ENCODE measurements around the gene PWWP3B.
"Not testable (repeated sequence)": the region's sequence is repeated elsewhere in the genome, so short reads cannot be mapped to it uniquely, and the experiment has no call there.

The PWWP3B gene

GRCh38 chrX:106168107-106168506 is at the start of gene PWWP3B:
TSS of gene PWWP3B (plus strand) at chrX:106168305. CDS start at chrX:106205433, 37,128 bp downstream.
- no peak for DNase-seq

GRCh38 chrX:106139048-106139447 is 29.1 kb upstream of the PWWP3B start:
- no peak for DNase-seq

DNA sequence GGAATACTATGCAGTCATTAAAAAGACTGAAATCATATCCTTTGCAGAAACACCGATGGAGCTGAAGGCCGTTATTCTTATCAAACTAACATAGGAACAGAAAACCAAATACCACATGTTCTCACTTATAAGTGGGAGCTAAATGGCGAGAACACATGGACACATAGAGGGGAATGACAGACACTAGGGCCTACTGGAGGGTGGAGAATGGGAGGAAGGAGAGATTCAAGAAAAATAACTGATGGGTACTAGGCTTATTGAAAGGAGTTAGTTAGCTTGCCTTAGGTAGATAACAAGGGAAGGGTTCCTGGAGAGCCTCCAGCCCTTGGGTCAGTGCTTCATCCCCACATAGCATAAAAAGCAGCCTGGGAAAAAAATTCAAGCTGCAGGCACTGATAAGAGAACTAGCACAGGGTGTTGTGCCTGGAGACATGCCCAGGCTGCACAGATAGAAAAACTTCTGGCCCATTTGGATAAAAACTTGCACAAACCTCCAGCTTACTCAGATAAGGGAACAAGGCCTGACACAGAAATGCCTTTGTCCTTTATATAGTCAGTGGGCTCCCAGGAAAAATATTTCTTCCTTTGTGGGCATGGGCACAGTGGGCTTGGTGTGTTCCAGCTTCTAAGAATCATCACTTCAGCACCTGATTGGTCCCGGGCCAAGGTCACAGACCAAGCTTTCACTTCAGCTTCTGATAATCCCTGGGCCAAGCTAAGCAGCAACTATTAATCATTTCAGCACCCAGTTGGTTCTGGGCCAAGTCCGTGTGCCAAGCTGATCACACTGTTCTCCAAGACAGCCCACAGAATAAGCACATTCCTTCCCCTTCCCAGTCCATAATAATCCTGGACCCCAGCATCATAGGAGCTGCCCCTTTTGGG is 23.1 kb upstream of the PWWP3B start:
- DNase-seq: no peak

- DNase-seq: no peak
Observed at GRCh38 chrX:106150701-106151100, 17.4 kb upstream of the PWWP3B start.

DNA sequence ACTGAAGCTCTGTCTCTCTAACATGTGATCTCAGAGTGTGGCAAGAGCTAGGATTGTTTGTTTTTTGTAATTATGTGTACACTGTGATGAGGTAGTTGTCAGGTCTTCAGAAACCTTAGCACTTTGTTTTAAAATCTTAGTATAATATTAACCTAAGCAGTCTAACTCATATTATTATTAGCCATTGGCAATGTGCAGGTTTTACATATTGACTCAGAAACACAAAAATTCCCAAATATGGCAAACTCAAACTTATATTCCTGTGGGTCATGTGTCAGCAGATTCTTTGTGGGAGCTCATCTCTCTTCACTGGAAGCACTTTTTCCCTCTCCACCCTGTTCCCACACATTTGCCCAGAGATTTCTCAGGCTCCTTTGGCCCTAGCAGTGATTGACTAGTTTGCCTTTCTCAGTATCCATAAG is 8.2 kb upstream of the PWWP3B start:
- DNase-seq: no peak

DNA sequence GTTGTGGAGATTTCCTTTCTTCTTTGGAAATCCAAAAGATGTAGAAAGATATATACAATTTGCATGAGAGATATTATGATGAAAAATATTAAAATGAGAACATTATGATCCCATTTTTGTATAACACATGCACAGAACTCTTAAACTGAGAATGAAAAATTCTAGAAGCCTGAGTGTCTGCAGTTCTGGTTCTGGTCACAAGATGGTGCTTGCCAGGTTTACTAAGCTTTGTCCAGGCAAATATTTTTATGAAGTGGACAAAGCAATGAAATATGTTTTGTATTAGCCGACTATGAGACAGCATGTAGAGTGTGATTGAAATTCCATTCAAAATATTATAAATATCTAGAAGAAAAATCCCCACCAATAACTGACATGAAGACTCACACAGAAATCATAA is 2.2 kb downstream of the PWWP3B start:
- DNase-seq: no peak

DNA sequence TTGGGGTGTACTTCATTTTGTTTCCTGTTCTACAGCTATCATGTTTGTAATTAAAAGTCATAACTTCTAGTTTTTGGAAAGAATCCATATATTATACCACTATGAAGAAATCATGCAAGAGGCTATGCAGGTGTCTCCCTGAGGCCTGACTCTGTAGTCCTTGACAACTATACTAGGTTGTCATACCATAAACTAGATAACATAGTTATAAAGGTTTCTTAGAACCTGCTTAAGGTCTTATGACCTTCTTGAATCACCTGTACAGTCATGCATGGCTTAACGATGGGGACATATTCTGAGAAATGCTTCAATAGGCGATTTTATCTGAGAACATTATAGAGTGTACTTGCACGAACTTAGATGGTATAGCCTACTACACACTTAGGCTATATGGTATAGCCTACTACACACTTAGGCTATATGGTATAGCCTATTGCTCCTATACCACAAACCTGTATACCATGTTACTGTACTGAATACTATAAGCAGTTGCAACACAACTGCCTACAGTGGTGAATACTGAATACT is 3.3 kb downstream of the PWWP3B start:
- DNase-seq: no peak

- no peak for DNase-seq
Observed at GRCh38 chrX:106177106-106177981, 9.2 kb downstream of the PWWP3B start.

GRCh38 chrX:106177982-106178321 is 9.8 kb downstream of the PWWP3B start:
- no peak for DNase-seq

DNA sequence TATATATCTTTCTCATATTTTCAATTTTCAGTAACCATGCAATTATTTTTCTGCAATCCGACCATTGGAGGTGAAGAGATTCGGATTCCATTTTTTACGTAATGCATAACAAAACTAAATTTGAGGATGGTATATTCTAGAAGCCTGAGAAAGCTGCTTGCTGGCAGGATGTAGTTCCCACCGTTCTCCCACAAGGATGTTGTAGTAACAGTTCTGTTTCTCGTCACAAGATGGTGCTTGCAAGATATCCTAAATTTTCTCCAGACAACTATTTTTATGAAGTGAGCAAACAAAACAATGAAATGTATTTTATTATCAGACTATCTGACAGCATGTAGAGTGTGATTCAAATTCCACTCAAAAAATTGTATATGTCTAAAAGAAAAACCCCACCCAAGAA is 10.7 kb downstream of the PWWP3B start:
- DNase-seq: no peak

DNA sequence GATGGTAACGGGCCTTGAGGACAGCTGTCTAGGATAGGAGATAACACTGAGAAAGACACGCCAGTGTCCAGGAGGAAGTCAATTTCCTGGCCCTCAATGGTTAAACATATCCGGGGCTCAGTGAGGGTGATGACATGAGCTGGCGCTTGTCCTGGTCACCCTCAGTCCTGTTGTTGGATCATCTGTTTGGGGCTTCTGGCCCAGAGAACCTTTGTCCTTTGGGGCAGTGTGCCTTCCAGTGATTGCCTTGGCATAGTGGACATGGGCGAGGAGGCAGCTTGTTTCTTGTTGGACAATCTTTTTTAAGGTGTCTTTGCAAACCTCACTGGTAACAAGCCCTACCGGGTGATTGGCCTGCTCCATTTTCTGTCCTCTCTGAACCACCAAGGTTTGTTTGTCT is 15.6 kb downstream of the PWWP3B start:
- not testable (repeated sequence) for DNase-seq

DNA sequence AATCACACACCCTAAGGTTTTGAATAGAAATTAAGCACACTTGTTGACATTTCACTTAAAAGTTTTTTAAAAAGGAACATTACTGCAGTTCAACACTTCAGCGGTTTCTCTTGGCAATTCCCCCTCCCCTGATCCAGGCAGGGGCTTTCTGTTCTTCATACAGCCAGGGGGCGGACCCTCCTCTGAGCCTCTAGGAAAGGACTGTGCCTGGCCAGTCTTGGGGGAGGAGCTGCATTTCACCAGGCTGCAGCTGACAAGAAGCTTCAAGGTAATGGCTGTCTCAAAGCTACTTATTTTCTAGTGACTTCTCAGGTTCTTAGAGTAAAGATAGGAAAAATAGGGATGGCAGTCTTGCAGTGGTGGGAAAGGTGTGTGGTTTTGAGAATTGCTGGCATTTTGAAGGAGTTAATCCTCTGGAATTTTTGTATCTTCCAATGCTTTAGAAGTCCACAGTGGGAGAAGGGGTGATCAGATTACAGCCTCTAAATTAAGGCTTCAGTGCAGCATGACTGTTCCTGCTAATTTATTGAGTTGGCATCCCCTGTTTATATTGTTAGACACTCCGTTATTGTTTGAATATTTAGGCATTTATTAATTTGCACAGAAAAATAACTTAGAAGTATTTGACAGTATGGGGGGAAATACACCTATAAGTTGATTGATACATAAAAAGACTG is 33.5 kb downstream of the PWWP3B start:
- DNase-seq: no peak

DNA sequence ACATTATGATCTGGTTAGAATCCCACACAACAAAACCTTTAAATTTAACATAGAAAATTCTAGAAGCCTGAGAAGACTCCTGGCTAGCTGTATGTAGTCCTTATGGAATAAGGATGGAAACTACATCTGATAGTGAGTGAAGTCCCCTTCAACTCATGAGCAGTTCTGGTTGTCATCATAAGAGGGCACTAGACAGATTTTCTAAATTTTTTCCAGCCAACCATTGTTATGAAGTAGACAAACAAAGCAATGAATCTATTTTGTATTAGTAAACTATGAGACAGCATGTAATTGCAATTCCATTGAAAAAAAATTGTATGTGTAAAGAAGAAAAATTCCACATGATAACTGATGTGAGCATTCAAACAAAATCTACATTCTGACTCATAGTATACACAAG is 35.2 kb downstream of the PWWP3B start:
- DNase-seq: no peak

GRCh38 chrX:106208154-106208553 is 40.0 kb downstream of the PWWP3B start:
- no peak for DNase-seq
